Glomerular endothelial cell (primary cell): ENCODE data around the gene ROBO4. TPM values are rescaled to one million over a fixed set of nuclear protein-coding genes. Genes with fewer than 3 reads are reported as not detected.

ENCODE experiments used
- DNase-seq: peaks from one replicate; pipeline ENCODE4 v3.0.0-alpha.2; 2011; ENCODE audit warnings: low read depth, low spot score; ENCODE audit errors: extremely low read depth
- total RNA-seq: library from RNA; depleted of rRNA; stranded (reverse); fragments of >200 nt; gene quantifications from 2 replicates; pipeline ENCODE4 v1.2.3, GENCODE V29; 2015

Gene ROBO4
- total RNA-seq = 605 and 785 TPM in 2 replicates

GRCh38 chr11:124897674-124898262, at the start of gene ROBO4:
TSS of gene ROBO4 (minus strand) at chr11:124897865. CDS start at chr11:124897795, 70 bp downstream.
- DNase-seq = no peak

GRCh38 chr11:124946735-124947141, 49.1 kb upstream of the ROBO4 start:
- no peak for DNase-seq

GRCh38 chr11:124945826-124946225, 48.2 kb upstream of the ROBO4 start:
- no peak for DNase-seq

GRCh38 chr11:124944565-124944964, 46.9 kb upstream of the ROBO4 start:
- DNase-seq = no peak

GRCh38 chr11:124943741-124944140, 46.1 kb upstream of the ROBO4 start:
- DNase-seq = no peak

- no peak for DNase-seq
Observed at GRCh38 chr11:124943254-124943616, 45.6 kb upstream of the ROBO4 start.

GRCh38 chr11:124942466-124943253, 45.0 kb upstream of the ROBO4 start:
- DNase-seq = no peak

GRCh38 chr11:124941703-124942102, 44.0 kb upstream of the ROBO4 start:
- DNase-seq = no peak

- no peak for DNase-seq
Observed at GRCh38 chr11:124938970-124939369, 41.3 kb upstream of the ROBO4 start.

- DNase-seq = no peak
Observed at GRCh38 chr11:124938206-124938765, 40.6 kb upstream of the ROBO4 start.

- DNase-seq = no peak
Observed at GRCh38 chr11:124937336-124937935, 39.8 kb upstream of the ROBO4 start.

- no peak for DNase-seq
Observed at GRCh38 chr11:124935548-124936514, 38.2 kb upstream of the ROBO4 start, which contains the start of gene HEPACAM. TSS of gene HEPACAM (minus strand) at chr11:124936047. CDS start at chr11:124936006, 41 bp downstream.

- DNase-seq = no peak
Observed at GRCh38 chr11:124934862-124935547, 37.3 kb upstream of the ROBO4 start.

- no peak for DNase-seq
Observed at GRCh38 chr11:124930799-124931198, 33.1 kb upstream of the ROBO4 start.

- no peak for DNase-seq
Observed at GRCh38 chr11:124928942-124929665, 31.4 kb upstream of the ROBO4 start.

GRCh38 chr11:124923296-124923695, 25.6 kb upstream of the ROBO4 start:
- no peak for DNase-seq

- no peak for DNase-seq
Observed at GRCh38 chr11:124922831-124923230, 25.2 kb upstream of the ROBO4 start.

- DNase-seq = no peak
Observed at GRCh38 chr11:124920870-124921609, 23.4 kb upstream of the ROBO4 start.
